Measurements from ENCODE around the gene TSR1.

DNA sequence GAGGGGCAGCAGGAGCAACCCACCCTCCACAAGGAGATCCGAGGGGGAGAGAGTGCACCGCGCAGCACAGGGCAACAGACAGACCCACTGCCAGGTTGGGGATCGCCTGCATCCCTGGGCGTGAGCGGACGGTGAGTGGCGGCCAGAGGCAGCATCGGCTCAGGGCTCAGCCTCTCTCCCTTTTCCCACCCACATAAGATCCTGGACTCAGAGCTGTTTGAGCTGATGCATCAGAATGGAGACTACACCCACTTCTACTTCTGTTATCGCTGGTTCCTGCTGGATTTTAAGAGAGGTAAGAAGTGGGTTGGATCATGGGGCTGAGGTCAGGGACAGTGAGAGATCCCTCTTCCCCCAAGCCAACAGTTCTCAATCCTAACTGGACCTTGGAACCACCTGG is 41.4 kb upstream of the TSR1 start:
- TF ChIP-seq, protein P1, sequence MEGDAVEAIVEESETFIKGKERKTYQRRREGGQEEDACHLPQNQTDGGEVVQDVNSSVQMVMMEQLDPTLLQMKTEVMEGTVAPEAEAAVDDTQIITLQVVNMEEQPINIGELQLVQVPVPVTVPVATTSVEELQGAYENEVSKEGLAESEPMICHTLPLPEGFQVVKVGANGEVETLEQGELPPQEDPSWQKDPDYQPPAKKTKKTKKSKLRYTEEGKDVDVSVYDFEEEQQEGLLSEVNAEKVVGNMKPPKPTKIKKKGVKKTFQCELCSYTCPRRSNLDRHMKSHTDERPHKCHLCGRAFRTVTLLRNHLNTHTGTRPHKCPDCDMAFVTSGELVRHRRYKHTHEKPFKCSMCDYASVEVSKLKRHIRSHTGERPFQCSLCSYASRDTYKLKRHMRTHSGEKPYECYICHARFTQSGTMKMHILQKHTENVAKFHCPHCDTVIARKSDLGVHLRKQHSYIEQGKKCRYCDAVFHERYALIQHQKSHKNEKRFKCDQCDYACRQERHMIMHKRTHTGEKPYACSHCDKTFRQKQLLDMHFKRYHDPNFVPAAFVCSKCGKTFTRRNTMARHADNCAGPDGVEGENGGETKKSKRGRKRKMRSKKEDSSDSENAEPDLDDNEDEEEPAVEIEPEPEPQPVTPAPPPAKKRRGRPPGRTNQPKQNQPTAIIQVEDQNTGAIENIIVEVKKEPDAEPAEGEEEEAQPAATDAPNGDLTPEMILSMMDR (conservative IDR thresholded peaks at IDR 0.05 in 1 of 2, IDR thresholded peaks at IDR 0.05 in 1 of 2; ENCODE audit: low read depth in 1 of 2, low read length in 2 of 2) = no peak
- TF ChIP-seq EZH2 (IDR thresholded peaks at IDR 0.05; ENCODE audit: low read length, missing control alignments) = no peak
